GM18526 (cell line): ENCODE results near the gene SND1.

Experiments
- POLR2A ChIP-seq: IDR thresholded peaks from 3 replicates; pipeline ENCODE4 v1.6.1; 2011; ENCODE audit not compliant: insufficient read length; ENCODE audit errors: extremely low read depth

The SND1 gene

GRCh38 chr7:128104108-128104742 lies 452.2 kb downstream of the SND1 start:
- no peak for TF ChIP-seq POLR2A

GRCh38 chr7:128105228-128106022 lies 453.4 kb downstream of the SND1 start:
- no peak for TF ChIP-seq POLR2A

- TF ChIP-seq POLR2A: no peak
Observed at GRCh38 chr7:128106821-128107220, 454.8 kb downstream of the SND1 start.

GRCh38 chr7:128108129-128108528 lies 456.1 kb downstream of the SND1 start:
- TF ChIP-seq POLR2A: no peak

GRCh38 chr7:128108641-128109423 lies 456.8 kb downstream of the SND1 start:
- TF ChIP-seq POLR2A: no peak

- no peak for TF ChIP-seq POLR2A
Observed at GRCh38 chr7:128110641-128111364, 458.8 kb downstream of the SND1 start.

GRCh38 chr7:128112018-128112780 lies 460.2 kb downstream of the SND1 start:
- no peak for TF ChIP-seq POLR2A

- TF ChIP-seq POLR2A: no peak
Observed at GRCh38 chr7:128112781-128113221, 460.8 kb downstream of the SND1 start.

- no peak for TF ChIP-seq POLR2A
Observed at GRCh38 chr7:128113839-128114238, 461.8 kb downstream of the SND1 start.

- TF ChIP-seq POLR2A: no peak
Observed at GRCh38 chr7:128114806-128115205, 462.8 kb downstream of the SND1 start.

GRCh38 chr7:128115336-128115820 lies 463.4 kb downstream of the SND1 start:
- no peak for TF ChIP-seq POLR2A

- TF ChIP-seq POLR2A: no peak
Observed at GRCh38 chr7:128115821-128116723, 464.1 kb downstream of the SND1 start.

GRCh38 chr7:128116740-128117139 lies 464.7 kb downstream of the SND1 start:
- TF ChIP-seq POLR2A: no peak

GRCh38 chr7:128117691-128118090 lies 465.7 kb downstream of the SND1 start:
- no peak for TF ChIP-seq POLR2A

- no peak for TF ChIP-seq POLR2A
Observed at GRCh38 chr7:128119036-128119435, 467.0 kb downstream of the SND1 start.
